H4 (cell line): ENCODE measurements around the gene ISOC2. TPM values are rescaled to one million over a fixed set of nuclear protein-coding genes. Genes with fewer than 3 reads are reported as not detected.
A peak's percentile ranks its signal among the peaks of the same experiment; 100 is the strongest.
"Not testable (repeated sequence)": the region's sequence is repeated elsewhere in the genome, so short reads cannot be mapped to it uniquely, and the experiment has no call there.

Experiments used
- DNase-seq: peaks from one replicate; pipeline ENCODE4 v3.0.0-alpha.2; 2015; ENCODE audit warnings: low spot score
- total RNA-seq: library from RNA; depleted of rRNA; stranded (reverse); fragments of >200 nt; shearing (Covaris generic); gene quantifications from 2 replicates; pipeline ENCODE4 v1.2.3, GENCODE V29; 2014

ISOC2 gene
- total RNA-seq, 1 experiment from 2014 or later, result 187 TPM

DNA sequence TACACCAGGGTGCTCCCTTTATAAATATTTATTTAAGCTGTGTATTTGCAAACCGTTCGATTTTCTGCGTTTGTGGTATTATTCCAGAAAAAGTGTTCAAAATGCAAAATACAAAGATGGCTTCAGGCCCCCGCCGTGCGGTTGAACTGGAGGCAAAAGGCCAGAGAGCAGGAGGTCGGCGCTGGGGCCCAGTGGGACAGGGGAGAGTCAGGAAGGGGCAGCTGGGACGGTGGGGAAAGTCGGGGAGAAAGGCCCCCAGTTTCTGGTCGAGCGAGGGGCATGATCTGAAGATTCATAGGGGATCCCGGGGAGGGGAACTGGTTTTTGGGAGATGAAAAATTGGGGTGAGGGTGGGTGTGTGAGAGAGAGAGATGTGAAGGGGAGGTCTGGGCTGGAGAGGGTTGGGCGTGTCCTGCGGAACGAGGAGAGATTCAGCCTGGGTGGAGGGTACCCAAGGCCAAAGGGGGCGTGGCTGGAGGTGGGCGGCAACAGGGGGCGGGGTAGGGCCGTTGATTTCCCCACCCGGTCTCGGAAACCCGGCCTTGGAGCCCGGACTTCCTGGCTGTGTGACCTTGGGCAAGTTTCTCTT, 678 bp downstream of the ISOC2 start:
- DNase-seq, result peak; percentile 85

DNA sequence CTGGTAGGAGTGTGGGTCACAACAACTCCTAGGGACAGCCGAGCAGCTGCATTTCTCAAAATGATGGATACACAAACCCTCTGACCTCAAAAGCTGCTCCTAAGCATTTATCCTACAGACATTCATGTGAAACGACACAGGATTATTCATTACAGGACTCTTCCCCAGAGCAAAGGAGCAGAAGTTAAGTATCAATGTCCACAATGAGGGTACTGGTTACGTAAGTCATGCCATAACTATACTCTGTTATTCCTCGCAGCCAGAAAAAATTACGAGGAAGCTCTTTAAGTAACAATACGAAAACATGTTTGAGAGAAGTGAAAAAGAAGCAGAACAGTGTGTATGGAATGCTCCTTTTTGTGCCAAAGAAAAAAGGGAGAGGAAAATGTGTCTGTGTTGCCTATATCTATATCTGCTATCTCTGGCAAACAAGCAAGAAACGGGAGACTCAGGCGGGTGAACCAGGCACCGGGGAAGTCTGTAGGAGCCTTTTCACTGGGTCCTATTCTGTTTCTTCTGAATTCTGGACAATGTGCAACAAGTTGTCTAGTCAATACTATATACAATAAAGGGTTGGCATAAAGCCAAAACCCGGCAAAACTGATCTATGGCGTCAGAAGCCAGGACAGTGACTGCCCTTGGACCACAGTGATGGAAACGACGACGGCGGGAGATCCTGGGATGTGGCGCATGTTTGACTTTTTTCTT, 1.3 kb downstream of the ISOC2 start:
- DNase-seq, result no peak

DNA sequence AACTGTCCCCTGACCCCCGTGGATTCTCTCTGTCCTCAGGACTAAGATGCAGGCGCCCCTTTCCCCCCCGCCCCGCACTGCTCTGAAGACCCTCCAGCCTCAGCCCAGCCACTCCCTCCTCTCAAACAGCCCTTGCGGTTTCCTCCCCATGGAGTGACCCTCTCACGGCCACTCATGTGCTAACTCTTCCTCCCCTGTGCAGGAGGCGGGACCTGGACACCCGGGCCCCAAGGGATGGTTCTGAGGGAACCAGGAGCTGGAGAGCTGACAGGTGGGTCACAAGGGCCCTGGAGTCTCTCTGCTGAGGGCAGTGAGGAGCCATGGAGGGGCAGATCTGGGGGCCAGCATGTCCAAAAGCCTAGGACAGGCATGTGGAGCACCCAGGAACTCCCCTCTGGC, 1.9 kb downstream of the ISOC2 start:
- no peak for DNase-seq

DNA sequence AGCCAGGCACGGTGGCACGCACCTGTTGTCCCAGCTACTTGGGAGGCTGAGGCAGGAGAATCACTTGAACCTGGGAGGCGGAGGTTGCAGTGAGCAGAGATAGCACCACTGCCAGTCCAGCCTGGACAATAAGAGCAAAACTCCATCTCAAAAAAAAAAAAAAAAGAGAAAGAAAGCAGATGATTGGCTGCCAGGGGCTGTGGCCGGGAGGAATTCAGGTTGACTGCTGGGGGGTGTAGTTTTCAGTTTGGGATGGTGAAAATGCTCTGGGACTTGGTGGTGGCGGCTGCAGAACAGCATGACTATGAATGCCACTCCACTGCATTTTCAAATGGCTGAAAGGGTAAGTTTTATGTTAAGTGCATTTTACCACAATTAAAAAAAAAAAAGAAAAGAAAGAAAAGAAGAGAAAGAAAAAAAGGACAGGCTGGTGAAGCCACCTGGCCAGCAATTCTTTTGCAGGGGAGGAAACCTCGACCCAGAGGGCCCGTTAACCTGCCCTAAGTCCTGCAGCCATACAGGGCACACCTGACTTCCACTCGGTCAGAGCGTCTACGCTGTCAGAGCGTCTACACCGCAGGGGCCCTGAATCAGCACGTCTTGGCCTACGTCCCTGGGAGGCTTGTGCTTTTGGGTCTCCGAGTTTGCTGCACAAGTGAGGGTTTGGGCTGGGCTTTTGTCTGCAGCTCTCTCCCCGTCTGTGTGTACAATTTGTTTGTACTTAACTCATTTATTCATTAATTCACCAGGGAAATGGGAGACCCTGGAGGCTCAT, 3.6 kb downstream of the ISOC2 start:
- DNase-seq, result no peak

DNA sequence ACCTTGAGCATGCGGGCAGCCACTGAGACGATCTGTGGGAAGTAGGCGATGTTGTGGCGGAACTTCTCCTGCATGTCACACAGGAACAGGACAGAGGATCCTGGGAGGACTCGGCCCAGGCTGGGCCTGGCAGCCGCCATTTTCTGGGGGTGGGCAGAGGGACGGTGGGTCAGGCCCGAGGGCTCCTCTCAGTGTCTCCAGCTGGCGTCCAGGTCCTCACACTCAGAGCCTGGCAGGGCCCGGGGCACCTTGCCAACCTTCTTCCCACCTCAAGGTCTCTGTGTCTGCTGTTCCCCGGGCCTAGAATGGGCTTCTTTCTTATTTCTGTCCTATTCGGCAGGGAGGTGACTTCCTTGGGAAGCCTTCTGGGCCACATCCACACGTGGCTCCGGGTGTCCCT, 5.1 kb downstream of the ISOC2 start:
- DNase-seq, result no peak

DNA sequence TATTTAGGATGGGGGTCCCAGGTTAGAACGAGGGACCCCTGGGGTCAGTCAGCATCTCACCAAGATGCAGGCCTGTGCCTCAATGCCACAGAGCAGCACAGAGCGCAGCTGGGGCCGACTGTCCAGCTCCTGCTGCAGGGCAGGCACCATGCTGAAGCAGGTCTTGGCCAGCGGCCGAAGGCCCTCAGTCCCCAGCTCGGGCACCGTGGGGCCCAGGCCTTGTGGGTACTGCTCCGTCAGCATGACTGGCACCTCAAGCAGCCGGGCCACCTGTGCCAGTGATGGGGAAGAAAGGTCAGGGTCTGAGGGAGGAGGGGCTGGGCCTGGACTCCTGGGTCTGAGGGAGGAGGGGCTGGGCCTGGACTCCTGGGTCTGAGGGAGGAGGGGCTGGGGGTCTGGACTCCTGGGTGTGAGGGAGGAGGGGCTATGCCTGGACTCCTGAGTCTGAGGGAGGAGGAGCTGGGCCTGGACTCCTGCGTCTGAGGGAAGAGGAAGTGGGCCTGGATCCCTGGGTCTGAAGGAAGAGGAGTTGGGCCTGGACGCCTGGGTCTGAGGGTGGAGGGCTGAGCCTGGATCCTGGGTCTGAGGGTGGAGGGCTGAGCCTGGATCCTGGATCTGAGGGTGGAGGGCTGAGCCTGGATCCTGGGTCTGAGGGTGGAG, 5.7 kb downstream of the ISOC2 start:
- DNase-seq, result no peak

DNA sequence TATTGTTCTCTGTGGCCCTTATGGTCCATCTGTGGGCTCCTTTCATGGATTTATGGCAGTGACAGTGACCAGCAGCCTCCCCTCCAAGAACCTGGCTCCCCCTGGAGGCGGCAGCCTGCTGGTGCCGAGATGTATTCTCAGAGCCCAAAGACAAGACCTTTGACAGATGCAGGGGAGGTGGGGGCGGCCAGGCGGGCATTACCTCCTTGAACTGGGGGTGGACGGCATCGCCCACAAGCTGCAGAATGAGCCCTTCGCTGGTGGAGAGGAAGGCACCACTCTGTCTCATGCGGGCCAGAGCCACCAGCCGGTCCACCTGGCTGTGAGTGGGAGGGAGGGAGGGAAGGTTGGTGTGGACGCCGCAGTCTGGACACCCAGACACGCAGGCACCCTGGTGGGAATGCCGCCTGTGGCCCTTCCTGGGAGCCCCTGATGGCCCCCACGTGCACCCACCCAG, 6.6 kb downstream of the ISOC2 start:
- DNase-seq, result peak; percentile 64

DNA sequence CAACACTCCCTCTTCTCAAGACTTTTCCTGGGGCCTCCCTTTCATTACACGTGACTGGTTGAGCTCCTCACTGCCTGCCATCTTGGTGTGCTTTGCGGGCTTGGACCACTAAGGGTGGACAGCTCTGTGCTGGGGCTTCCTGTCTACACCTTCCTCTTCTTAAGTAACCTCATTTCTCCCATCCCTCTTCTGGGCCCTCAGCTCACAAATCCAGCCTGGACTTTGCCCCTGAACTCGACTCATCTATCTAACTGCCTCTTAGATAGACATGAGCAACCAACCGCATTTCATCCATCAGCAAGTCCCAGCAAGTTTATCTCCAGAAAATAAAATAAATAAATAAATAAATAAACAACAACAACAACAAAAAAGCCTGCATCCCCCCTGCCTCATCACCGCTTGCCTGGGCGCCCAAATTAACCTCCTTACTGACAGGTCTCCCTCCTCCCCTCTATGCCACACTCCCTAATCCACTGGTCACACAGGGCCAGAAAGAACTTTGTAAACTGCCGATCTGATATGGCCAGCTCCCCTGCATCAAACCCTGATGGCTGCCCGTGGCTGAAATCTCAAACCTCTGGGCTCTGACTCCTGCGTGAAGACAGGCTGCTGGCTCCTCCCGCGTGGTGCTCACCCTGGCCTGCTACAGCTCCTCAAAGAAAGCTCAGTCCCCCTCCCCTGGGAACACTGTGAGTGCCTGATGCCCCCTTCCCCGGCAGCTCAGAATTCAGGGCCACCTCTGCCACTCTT, 7.8 kb downstream of the ISOC2 start:
- DNase-seq, result no peak

DNA sequence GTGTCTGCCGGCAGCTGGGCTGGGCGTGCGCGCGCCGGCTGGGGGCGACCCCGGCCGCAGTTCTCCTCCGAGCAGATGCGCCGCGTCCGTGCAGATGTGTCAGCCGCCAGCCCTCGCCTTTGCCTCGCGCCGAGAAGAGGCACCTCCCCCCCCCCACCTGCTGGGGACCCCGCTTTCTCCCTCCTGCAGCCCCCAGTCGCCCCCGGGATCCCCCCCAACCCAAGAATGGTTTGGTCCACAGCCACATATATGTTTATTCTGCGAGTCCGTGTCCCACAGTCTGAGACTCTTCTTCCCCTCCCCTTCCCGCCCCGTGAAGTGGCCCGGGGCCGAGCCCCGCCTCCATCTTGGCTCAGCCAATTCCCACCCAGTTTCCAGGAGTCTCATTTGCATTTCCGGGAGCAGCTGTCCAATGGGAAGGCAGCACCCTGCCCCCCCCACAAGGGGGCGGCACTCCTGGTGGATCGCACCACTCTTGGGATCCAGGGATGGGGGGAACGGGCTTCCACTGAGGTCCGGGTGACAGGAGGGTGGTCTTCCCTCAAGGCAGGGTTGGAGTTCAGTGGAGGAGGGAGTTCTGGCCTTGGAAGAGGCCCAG, 8.6 kb downstream of the ISOC2 start:
- peak; percentile 63 for DNase-seq

DNA sequence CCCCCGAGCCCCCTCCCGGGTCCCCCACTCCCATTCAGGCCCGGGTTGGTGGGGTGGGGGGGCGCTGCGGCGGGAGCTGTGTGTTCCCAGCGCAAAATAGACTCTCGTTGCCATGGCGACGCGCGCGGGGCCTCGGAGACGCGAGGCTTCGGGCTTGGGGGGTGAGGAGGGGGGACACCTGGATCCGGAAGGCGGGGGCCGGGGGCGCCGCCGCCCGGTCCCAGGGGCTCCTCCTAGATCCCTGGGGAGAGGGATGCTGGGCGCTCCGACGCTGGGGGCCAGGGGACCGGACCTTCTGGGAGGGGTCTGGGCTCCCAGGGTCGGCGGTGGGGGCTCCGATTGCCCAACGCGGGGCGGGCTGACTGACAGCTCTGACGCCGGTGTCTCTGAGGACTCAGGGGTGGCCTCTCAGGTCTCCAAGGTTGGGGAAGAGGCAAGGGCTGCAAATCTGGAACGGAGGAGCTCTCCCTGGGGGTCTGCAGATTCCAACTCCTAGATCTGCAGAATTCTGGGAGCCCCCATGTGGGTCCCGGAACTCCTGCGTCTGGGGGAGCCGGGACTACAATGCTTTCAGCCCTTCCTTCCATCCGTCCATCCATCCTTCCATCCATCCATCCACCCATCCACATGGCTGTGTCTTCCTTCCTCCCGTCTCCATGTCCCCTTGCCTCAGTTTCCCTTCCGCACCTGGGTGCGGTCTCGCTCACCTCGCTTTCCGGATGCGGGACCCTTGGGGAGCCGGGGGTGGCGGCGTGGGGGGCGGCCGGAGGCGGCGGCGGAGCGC, 9.3 kb downstream of the ISOC2 start:
- no peak for DNase-seq

DNA sequence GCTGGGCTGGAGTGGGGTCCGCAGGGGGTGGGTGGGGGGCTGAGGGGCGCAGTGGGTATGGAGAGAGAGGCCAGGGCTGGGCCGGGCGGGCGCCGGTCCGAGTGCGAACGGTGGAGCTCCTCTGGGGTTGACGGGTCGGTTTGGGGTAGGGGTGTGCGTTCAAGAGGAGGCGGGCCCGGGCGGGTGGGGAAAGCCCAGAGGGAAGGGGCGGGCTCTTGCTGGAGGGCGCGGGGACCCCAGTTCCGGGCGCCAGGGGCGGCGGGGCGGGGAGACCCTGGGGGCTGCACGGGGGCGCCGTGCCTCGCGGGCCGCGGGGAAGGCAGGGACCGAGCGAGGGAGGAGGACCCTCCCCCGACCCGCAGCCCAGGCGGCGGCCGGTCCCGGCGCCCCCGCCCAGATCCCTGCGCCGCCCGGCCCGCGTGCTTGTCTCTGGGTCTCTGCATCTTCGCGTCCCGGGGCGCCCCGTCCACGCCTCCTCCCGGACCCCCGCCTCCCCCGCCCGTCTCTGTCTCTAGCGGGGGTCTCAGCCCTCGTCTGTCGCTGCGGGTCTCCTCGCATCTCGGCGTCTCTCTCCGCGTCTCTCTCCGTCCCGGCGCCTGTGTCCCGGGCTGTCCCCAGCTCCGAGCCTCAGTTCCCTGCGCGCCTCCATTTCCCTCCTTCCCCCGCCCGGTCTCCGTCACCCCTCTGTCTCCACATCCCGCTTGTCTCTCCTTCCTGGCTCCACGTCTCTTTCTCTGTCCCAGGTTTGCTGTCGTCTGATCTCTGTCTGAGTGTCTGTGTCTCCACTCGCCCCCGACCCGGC, 10.1 kb downstream of the ISOC2 start:
- DNase-seq, result no peak

DNA sequence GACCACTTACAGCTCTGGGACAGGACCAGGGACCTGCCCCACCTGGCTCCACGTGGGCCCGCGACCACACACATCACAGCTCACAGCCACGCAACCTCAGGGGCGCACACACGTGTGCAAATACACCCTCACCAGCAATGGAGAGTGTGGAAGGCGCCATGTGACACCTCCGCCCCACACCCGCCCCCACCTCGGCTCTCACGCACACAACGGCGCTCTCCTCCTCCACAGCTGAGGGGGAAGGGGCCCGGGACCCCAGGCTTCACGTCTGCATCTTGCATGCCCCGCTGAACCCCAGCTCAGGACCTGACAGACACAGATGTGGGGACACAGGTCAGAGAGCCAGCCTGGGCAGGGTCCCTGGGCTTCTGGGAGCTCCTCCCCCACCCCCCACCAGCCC, 12.0 kb downstream of the ISOC2 start:
- DNase-seq, result no peak

DNA sequence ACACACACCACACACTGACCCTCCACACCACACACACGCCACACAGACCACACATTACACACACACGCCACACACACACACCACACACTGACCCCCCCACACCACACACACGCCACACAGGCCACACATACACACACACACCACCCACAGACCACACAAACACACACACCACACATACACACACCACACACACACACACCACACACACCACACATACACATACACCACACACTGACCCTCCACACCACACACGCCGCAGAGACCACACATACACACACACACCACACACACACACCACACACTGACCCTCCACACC, 13.3 kb downstream of the ISOC2 start:
- not testable (repeated sequence) for DNase-seq

DNA sequence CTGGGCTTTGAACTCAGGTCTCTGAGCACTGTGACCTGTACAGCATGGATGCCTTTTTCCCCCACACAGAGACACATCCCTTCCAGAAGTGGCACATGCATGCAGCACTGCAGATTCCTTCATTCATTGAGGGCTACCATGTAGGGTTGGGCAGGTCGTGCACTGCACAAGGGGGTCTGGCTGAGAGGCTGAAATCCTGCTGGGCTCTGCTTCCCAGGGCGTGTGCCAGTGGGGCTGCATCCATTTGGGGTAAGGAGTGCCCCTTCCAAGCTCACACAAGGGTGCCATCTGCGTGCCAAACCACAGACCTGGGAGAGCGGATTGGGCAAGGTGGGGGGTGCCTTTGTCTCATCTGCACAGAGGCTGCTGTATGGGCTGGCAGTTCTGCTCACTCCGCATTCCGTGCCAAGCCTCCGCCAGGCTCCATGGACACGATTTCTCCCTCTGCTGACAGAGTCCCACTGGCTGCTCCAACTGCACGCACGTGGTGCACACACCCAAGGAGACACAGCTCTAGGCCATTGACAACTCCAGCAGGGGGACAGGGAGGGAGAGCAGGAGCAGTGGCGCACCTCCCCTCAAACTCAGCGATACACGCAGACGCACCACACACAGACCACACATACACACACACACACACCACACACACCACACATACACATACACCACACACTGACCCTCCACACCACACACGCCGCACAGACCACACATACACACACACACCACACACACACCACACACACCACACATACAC, 13.8 kb downstream of the ISOC2 start:
- peak; percentile 92 for DNase-seq

DNA sequence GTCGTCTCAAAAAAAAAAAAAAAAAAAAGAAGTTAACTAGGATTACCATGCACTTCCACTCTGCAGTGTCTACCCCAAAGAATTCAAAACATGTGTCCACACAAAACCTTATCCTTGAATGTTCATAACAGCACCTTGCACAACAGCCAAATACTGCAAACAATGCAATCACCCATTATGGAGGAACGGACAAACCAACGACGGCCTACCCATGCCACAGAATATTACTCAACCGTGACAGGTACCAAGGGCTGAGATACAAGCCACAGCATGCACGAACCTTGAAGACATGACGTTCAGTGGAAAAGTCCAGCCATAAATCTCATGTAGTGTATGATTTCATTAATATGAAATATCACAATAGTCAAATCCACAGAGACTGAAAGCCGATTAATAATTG, 15.4 kb downstream of the ISOC2 start:
- no peak for DNase-seq

DNA sequence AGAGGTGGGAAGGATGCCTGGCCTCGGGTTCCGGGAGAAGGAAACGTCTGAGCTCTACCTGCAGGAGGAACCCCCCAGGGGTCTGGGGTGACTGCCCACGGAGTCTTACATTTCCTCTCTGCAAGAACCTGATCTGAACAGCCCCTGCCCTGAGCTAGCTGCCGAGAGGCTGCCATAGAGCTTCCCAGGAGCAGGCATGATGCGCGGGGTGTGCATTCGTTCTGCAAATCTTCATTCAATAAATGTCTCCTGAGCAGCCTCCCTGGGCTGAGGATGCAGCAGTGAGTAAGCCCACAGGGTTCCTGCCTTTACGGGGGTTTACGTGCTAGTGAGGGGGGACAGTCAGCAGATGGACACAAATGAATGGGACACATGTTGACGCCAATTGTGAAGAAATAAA, 16.8 kb downstream of the ISOC2 start:
- DNase-seq, result no peak

DNA sequence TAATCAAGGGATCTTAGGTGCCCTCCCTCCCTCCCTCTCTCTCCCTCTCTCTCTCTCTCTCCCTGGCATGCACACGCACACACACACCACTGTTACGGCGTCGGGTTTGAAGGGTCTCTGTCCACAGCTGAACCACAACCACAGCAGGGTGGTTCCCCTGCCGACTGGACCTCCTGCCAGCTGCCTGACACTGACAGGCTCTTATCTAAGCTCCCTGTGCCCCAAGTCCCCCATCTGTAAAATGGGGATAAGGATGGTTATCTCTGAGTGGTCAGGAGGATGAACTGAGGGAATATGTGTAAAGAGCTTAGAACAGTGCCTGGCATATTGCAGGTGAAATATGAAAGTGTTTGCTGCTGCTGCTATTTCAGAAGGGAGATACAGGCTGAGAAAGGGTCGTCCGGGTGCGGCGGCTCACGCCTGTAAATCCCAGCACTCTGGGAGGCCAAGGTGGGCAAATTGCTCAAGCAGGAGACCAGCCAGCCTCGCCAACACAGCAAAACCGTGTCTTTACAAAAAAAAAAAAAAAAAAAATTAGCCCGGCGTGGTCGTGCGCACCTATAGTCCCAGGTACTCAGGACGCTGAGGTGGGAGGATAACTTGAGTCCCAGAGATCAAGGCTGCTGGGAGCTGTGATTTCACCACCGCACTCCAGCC, 17.5 kb downstream of the ISOC2 start:
- no peak for DNase-seq

DNA sequence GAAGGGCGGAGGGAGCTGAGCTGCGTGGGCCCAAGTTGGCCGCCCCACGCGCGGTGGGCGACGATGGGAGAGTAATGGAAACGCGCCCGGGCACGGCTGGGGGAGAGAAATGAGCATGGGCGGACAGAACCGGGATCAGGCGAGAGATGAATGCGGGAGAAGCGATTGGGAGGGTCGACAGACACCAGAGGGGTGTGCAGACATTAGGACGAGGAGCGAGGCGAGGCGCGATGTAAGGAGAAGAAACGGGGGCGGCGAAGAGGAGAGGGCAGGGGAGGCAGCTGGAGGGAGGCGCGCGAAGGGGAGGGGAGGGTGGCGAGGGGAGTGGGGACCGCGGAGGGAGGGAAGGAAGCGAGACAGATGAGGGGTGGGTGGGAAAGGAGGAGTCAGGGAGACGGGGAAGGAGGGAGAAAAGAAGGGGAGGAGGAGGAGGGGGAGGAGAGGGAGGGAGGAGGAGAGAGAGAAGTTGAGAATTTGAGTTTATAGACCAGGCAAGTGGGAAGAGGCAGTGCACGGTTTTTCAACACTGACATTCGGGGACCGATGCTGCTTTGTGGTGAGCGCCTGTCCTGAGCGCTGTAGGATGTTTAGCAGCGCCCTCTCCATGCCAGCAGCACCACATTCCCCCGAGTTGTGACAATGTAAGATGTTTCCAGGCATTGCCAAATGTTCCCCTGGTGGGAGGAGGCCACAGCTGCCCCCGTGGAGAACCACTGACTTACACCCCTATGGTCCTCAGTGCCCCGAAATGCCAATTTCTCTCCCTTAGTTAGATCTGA, 18.2 kb downstream of the ISOC2 start, which contains the start of gene SHISA7:
TSS of gene SHISA7 (minus strand) at position 256 of the 779 bp plus-strand sequence. CDS start 437 bp downstream, outside the sequence.
- no peak for DNase-seq
